KOPT-K1 (cell line): Measurements from ENCODE around the gene PTPRS.

ENCODE experiments used
- H3K27ac ChIP-seq: fragments of 200-600 bp; sonication (generic); 2 replicates; pipeline ENCODE4 v1.5.1; 2016; ENCODE audit warnings: antibody characterized with exemption, mild to moderate bottlenecking, low read depth, low read length; ENCODE audit not compliant: poor library complexity, severe bottlenecking
- H3K36me3 ChIP-seq: fragments of 200-600 bp; sonication (generic); 2 replicates; pipeline ENCODE4 v1.5.1; 2017; ENCODE audit warnings: antibody characterized with exemption, mild to moderate bottlenecking, low read length, moderate library complexity; ENCODE audit not compliant: insufficient read depth
- H3K9me3 ChIP-seq: fragments of 200-600 bp; sonication (generic); 2 replicates; pipeline ENCODE4 v1.5.1; 2017; ENCODE audit warnings: antibody characterized with exemption, low read length, mild to moderate bottlenecking; ENCODE audit not compliant: insufficient read depth, poor library complexity, severe bottlenecking

Gene PTPRS

GRCh38 chr19:5313307-5313706, 27.3 kb downstream of the PTPRS start:
- Histone ChIP-seq H3K36me3 (no peaks in the 10 kb centered on the region), H3K27ac (no peak overlapping the region), H3K9me3 (no peaks in the 10 kb centered on the region)

- no peaks in the 10 kb centered on the region for H3K9me3 ChIP-seq
- no peak overlapping the region for H3K27ac ChIP-seq
- no peaks in the 10 kb centered on the region for H3K36me3 ChIP-seq
Measured at GRCh38 chr19:5312058-5312457, 28.6 kb downstream of the PTPRS start.

GRCh38 chr19:5309438-5310204, 31.0 kb downstream of the PTPRS start:
- no peaks in the 10 kb centered on the region for H3K36me3 ChIP-seq
- no peak overlapping the region for H3K27ac ChIP-seq
- no peaks in the 10 kb centered on the region for H3K9me3 ChIP-seq

- Histone ChIP-seq H3K27ac (no peak overlapping the region), H3K9me3 (no peaks in the 10 kb centered on the region), H3K36me3 (no peaks in the 10 kb centered on the region)
Measured at GRCh38 chr19:5308451-5309437, 31.9 kb downstream of the PTPRS start.

GRCh38 chr19:5307655-5308054, 33.0 kb downstream of the PTPRS start:
- Histone ChIP-seq H3K36me3 (no peaks in the 10 kb centered on the region), H3K27ac (no peak overlapping the region), H3K9me3 (no peaks in the 10 kb centered on the region)

GRCh38 chr19:5305163-5305562, 35.4 kb downstream of the PTPRS start:
- H3K36me3 ChIP-seq: no peaks in the 10 kb centered on the region
- H3K27ac ChIP-seq: no peak overlapping the region
- no peaks in the 10 kb centered on the region for H3K9me3 ChIP-seq

- no peaks in the 10 kb centered on the region for H3K9me3 ChIP-seq
- no peaks in the 10 kb centered on the region for H3K36me3 ChIP-seq
- H3K27ac ChIP-seq: no peak overlapping the region
Measured at GRCh38 chr19:5304486-5304885, 36.1 kb downstream of the PTPRS start.

GRCh38 chr19:5303208-5303607, 37.4 kb downstream of the PTPRS start:
- H3K27ac ChIP-seq: no peak overlapping the region

GRCh38 chr19:5302396-5302795, 38.2 kb downstream of the PTPRS start:
- Histone ChIP-seq H3K27ac (no peak overlapping the region), H3K9me3 (no peaks in the 10 kb centered on the region), H3K36me3 (no peaks in the 10 kb centered on the region)

More at GRCh38 chr19:5303208-5303607, 37.4 kb downstream of the PTPRS start:
- Histone ChIP-seq H3K36me3 (no peaks in the 10 kb centered on the region), H3K9me3 (no peaks in the 10 kb centered on the region)

GRCh38 chr19:5299137-5299536, 41.5 kb downstream of the PTPRS start:
- H3K9me3 ChIP-seq: no peaks in the 10 kb centered on the region
- H3K36me3 ChIP-seq: no peaks in the 10 kb centered on the region
- H3K27ac ChIP-seq: no peak overlapping the region

- no peaks in the 10 kb centered on the region for H3K9me3 ChIP-seq
- no peaks in the 10 kb centered on the region for H3K36me3 ChIP-seq
- H3K27ac ChIP-seq: no peak overlapping the region
Measured at GRCh38 chr19:5298471-5298901, 42.1 kb downstream of the PTPRS start.

GRCh38 chr19:5297272-5297669, 43.3 kb downstream of the PTPRS start:
- Histone ChIP-seq H3K27ac (no peak overlapping the region), H3K36me3 (no peaks in the 10 kb centered on the region), H3K9me3 (no peaks in the 10 kb centered on the region)

GRCh38 chr19:5296457-5297271, 43.9 kb downstream of the PTPRS start:
- Histone ChIP-seq H3K36me3 (no peaks in the 10 kb centered on the region), H3K27ac (no peak overlapping the region), H3K9me3 (no peaks in the 10 kb centered on the region)

GRCh38 chr19:5296021-5296420, 44.6 kb downstream of the PTPRS start:
- no peak overlapping the region for H3K27ac ChIP-seq
- H3K9me3 ChIP-seq: no peaks in the 10 kb centered on the region
- H3K36me3 ChIP-seq: no peaks in the 10 kb centered on the region
